Cardiac muscle cell (in vitro differentiated cells and primary cell): Measurements from ENCODE around the gene KCNIP4. TPM values are rescaled to one million over a fixed set of nuclear protein-coding genes. Genes with fewer than 3 reads are reported as not detected.

Experiments used
- DNase-seq, 2 donors: peaks; one replicate each; pipeline versions ENCODE4 v3.0.0 to v3.0.0-alpha.2; 2010 to 2017; ENCODE audit warnings: low read depth in 1 of 2, low spot score in 1 of 2
- H3K27ac ChIP-seq: fragments of 200-600 bp; sonication (generic); 2 replicates; pipeline ENCODE4 v1.5.1; 2016
- H3K27me3 ChIP-seq: fragments of 200-600 bp; sonication (generic); 2 replicates; pipeline ENCODE4 v1.6.0; 2016; ENCODE audit warnings: control low read depth
- H3K36me3 ChIP-seq: fragments of 200-600 bp; sonication (generic); 2 replicates; pipeline ENCODE4 v1.5.1; 2016; ENCODE audit warnings: control low read depth
- H3K4me1 ChIP-seq: fragments of 200-600 bp; sonication (generic); 2 replicates; pipeline ENCODE4 v1.8.1; 2017; ENCODE audit warnings: low read depth, mild to moderate bottlenecking, mixed run types
- H3K4me3 ChIP-seq: fragments of 200-600 bp; sonication (generic); 2 replicates; pipeline ENCODE4 v1.5.1; 2016; ENCODE audit warnings: mild to moderate bottlenecking
- H3K9me3 ChIP-seq: fragments of 200-600 bp; sonication (generic); 2 replicates; pipeline ENCODE4 v1.5.1; 2017; ENCODE audit warnings: low read depth, mild to moderate bottlenecking, control low read depth
- polyA plus RNA-seq: library from polyadenylated mRNA; unstranded; fragments of >200 nt; fragmentation: Nextera tagmentation; extraction: Ambion mirVana; gene quantifications from 2 replicates; pipeline ENCODE4 v1.2.1, GENCODE V29; 2016
- total RNA-seq: library from RNA; depleted of rRNA; stranded (reverse); fragments of >200 nt; gene quantifications from 2 replicates; pipeline ENCODE4 v1.2.3, GENCODE V29; 2016
- TF ChIP-seq, protein P1 (sequence below): IDR thresholded peaks from 2 replicates; pipeline ENCODE4 v1.5.1; 2012; ENCODE audit warnings: low read depth, mild to moderate bottlenecking, low read length

Gene KCNIP4
- total and polyA plus RNA-seq, 2 experiments from 2014 or later: 14.5 to 15.9 TPM

DNA sequence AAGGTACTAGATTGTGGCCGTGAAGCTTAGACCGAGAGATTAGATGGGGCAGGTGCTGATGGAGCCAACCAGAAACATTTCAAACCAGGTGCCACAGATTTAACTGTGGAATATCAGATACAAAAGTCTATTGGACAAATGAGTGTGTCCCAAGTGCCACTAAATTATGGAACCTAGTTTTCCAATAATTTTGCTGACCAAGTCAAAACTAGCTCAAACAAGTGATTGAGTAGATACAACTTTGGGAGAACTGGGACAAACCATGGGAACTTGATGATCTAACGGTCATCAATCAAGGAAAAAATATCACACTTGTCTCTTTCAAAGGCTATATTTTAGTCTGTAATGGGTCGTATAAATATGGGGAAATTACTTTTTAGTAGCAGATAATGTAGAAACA lies 562.9 kb downstream of the KCNIP4 start:
- no peak for DNase-seq
- no peak overlapping the region for H3K4me3 ChIP-seq
- H3K27me3 ChIP-seq: no peaks in the 10 kb centered on the region
- no peaks in the 10 kb centered on the region for H3K36me3 ChIP-seq
- no peaks in the 10 kb centered on the region for H3K9me3 ChIP-seq
- TF ChIP-seq, protein P1, sequence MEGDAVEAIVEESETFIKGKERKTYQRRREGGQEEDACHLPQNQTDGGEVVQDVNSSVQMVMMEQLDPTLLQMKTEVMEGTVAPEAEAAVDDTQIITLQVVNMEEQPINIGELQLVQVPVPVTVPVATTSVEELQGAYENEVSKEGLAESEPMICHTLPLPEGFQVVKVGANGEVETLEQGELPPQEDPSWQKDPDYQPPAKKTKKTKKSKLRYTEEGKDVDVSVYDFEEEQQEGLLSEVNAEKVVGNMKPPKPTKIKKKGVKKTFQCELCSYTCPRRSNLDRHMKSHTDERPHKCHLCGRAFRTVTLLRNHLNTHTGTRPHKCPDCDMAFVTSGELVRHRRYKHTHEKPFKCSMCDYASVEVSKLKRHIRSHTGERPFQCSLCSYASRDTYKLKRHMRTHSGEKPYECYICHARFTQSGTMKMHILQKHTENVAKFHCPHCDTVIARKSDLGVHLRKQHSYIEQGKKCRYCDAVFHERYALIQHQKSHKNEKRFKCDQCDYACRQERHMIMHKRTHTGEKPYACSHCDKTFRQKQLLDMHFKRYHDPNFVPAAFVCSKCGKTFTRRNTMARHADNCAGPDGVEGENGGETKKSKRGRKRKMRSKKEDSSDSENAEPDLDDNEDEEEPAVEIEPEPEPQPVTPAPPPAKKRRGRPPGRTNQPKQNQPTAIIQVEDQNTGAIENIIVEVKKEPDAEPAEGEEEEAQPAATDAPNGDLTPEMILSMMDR: no peak
- no peak overlapping the region for H3K27ac ChIP-seq
- H3K4me1 ChIP-seq: no peaks in the 10 kb centered on the region

DNA sequence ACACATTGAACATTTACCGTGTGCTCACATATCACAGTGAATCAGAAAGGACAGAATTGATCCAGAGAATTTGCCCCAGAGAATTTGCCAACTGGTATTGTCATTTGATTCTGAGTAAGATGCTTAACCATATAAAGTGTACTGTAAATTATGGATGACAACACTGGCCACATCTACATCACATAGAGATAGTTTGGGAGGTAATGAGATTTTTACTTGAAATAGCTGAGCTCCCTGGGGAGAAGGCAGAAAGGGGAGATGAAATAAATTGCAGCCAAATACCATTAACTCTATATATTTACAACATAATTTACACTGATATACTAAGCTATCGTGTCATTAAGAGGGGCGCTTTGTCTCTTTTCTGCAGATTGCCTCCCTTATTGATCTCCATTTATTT lies 564.0 kb downstream of the KCNIP4 start:
- Histone ChIP-seq H3K27me3 (no peaks in the 10 kb centered on the region), H3K9me3 (no peaks in the 10 kb centered on the region), H3K36me3 (no peaks in the 10 kb centered on the region), H3K4me3 (no peak overlapping the region), H3K27ac (no peak overlapping the region), H3K4me1 (no peaks in the 10 kb centered on the region)
- DNase-seq: no peak
- TF ChIP-seq, protein P1: no peak

DNA sequence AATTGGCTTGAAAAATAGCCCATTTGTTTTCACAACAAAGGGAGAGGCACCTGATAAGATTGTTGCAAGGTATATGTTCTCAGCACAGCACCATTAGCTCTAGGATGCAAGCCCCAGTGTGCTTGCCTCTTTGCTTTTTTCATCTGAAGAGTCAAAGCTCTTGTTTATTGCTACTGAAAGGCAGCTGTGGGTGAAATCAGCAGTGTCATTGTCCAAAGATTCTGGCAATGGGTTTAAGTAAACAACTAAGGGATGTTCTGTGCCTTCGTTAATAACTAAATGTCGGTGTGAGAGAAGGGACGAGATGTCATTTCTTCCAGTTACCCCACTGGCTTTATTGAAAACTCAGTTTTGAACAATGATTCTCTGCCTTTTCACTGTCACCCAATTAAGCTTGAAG lies 567.7 kb downstream of the KCNIP4 start:
- no peak overlapping the region for H3K27ac ChIP-seq
- no peaks in the 10 kb centered on the region for H3K9me3 ChIP-seq
- no peaks in the 10 kb centered on the region for H3K36me3 ChIP-seq
- DNase-seq: no peak
- no peak overlapping the region for H3K4me3 ChIP-seq
- no peaks in the 10 kb centered on the region for H3K27me3 ChIP-seq
- no peaks in the 10 kb centered on the region for H3K4me1 ChIP-seq
- TF ChIP-seq, protein P1: no peak

DNA sequence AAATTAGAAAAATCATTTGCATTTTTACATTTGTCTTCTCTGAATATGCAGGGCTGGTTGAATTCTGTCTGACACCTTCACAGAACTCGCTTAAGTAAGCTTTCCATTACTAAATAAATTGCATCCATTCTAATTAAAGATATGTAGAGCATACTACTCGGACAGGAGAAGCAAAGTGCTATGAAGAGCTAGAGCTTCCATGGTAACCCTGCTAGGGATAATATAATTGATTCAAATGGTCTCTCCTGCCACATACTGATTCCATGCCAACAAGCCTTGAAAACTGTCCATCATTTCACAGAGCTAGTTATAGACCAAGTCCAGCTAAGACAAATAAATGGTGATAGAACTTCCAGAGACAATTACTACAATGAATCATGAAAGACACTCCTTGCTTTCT lies 571.5 kb downstream of the KCNIP4 start:
- Histone ChIP-seq H3K27ac (no peak overlapping the region), H3K27me3 (no peaks in the 10 kb centered on the region), H3K9me3 (no peaks in the 10 kb centered on the region), H3K36me3 (no peaks in the 10 kb centered on the region), H3K4me3 (no peak overlapping the region), H3K4me1 (no peaks in the 10 kb centered on the region)
- TF ChIP-seq, protein P1: no peak
- DNase-seq: no peak

DNA sequence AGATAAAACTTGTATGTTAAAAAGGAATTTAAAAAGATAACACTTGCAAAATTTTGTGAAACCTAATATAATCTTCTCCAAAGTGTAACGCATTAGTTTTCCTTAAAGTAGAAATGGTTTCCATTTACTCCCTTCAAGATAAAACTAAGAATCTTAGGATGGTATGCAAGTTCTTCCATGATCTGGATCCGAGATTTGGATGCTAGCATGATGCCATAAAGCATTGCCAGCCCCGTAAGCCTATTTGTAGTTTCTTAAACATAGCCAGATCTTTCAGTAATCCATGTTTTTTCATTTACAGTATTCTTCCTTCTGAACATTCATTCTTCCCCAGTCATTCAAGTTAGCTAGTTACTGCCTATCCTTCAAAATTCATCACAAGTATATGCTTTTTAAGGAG lies 572.4 kb downstream of the KCNIP4 start:
- no peaks in the 10 kb centered on the region for H3K36me3 ChIP-seq
- TF ChIP-seq, protein P1: no peak

More for the DNA sequence above, 572.4 kb downstream of the KCNIP4 start:
- DNase-seq: no peak
- Histone ChIP-seq H3K9me3 (no peaks in the 10 kb centered on the region), H3K4me1 (no peaks in the 10 kb centered on the region), H3K4me3 (no peak overlapping the region), H3K27ac (no peak overlapping the region), H3K27me3 (no peaks in the 10 kb centered on the region)
